GM12875 (cell line): Measurements from ENCODE around the gene FAM83C.
"Not testable (repeated sequence)": the region's sequence is repeated elsewhere in the genome, so short reads cannot be mapped to it uniquely, and the experiment has no call there.

Experiments used
- H3K4me3 ChIP-seq: one replicate; pipeline ENCODE4 v1.5.1; 2011; ENCODE audit warnings: low read depth, low read length, control low read depth
- TF ChIP-seq, protein P1 (sequence below): IDR thresholded peaks from 2 replicates; pipeline ENCODE4 v1.5.1; 2011; ENCODE audit warnings: low read depth, mild to moderate bottlenecking, control low read depth, inconsistent platforms, low read length, moderate library complexity, borderline replicate concordance; ENCODE audit not compliant: insufficient read depth

FAM83C gene

GRCh38 chr20:35318502-35319157 is 26.4 kb upstream of the FAM83C start:
- H3K4me3 ChIP-seq = no peak overlapping the region
- TF ChIP-seq, protein P1, sequence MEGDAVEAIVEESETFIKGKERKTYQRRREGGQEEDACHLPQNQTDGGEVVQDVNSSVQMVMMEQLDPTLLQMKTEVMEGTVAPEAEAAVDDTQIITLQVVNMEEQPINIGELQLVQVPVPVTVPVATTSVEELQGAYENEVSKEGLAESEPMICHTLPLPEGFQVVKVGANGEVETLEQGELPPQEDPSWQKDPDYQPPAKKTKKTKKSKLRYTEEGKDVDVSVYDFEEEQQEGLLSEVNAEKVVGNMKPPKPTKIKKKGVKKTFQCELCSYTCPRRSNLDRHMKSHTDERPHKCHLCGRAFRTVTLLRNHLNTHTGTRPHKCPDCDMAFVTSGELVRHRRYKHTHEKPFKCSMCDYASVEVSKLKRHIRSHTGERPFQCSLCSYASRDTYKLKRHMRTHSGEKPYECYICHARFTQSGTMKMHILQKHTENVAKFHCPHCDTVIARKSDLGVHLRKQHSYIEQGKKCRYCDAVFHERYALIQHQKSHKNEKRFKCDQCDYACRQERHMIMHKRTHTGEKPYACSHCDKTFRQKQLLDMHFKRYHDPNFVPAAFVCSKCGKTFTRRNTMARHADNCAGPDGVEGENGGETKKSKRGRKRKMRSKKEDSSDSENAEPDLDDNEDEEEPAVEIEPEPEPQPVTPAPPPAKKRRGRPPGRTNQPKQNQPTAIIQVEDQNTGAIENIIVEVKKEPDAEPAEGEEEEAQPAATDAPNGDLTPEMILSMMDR = no peak

GRCh38 chr20:35317416-35318210 is 25.4 kb upstream of the FAM83C start:
- no peak overlapping the region for H3K4me3 ChIP-seq
- TF ChIP-seq, protein P1 = no peak

DNA sequence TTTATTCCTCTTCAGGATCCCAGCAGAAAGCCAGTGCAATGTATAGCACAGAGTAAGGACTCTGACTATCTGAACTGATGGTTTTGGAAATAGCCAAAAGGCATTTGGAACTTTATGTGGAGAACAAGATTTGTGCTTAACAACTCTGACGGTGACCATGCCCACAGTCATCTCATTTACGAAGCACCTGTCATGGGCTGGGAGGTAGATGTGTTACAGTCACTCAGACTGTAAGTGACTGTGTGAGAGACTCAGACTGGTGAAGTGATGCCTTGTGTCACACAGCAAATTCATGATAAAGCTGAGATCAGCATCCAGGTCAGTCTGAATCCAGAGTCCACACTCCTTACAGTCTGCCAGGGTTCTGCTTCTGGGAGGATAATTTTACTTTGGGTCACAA is 23.9 kb upstream of the FAM83C start:
- TF ChIP-seq, protein P1 = no peak
- no peak overlapping the region for H3K4me3 ChIP-seq

DNA sequence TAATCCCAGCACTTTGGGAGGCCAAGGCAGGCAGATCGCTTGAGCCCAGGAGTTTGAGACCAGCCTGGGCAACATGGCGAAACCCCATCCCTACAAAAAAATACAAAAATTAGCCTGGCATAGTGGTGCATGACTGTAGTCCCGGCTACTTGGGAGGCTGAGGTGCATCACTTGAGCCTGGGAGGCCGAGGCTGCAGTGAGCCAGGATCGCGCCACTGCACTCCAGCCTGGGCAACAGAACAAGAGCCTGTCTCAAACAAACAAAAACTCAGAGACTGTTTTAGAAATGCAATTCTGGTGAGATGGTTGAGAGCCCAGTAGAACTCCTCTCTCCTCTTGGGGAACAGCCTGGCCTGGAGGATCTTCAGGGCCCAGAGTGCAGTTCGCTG is 23.4 kb upstream of the FAM83C start:
- H3K4me3 ChIP-seq = not testable (repeated sequence)

DNA sequence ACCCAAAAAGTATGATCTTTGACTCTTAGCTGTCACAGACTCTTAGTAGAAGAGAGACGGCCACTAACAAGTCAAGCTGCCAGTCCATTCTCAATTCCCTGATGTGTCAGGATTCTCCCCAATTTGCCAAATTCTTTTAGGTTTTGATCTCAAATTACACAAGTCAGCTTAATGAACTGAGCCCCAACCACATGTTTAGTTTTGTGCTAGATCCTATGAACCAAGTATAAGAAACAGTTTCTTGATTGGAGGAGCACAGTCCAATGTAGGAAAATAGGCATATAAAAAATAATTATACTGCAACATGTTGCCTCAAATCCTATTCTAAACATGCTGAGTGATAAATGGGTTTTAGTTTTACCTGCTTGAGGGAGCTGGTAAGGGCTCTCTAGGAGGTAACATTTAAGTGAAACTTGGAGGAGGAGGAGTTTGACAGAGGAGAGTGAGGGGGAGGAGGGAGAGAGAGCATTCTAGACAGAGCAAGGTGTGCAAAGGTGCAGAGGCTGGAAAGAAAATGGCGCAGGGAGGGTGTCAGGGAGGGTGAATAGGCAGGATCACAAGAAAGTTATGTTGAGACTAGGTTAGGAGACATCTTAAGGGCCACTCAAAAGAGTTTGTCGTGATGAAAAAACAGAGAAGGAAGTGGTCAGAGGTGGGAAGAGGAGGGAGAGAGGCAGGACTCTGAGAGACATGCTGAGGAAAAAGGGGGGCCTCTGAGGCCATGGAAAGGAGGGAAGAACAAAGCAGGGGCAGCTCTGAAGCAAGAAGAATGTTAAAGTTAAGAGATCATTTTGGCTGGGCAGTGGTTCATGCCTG is 22.8 kb upstream of the FAM83C start:
- H3K4me3 ChIP-seq = no peak overlapping the region
- TF ChIP-seq, protein P1 = no peak

DNA sequence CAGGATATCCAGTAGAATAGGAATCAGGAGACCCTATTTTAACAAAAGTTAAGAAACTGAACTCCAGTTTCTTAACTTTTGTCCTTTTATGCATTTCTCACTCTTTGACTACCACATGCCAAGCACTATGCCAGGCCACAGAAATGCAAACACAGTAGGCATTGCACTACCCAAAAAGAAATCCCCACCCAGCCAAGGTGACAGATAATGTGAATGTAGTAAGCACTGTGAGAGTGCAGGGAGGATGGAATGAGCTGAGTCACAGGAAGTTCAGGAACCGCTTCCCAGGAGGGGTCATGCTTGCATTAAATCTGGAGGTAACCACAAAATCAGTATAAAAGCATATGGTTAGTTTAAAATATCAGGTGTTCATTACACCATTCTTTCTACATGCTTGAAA is 20.1 kb upstream of the FAM83C start:
- no peak overlapping the region for H3K4me3 ChIP-seq
- TF ChIP-seq, protein P1 = no peak

DNA sequence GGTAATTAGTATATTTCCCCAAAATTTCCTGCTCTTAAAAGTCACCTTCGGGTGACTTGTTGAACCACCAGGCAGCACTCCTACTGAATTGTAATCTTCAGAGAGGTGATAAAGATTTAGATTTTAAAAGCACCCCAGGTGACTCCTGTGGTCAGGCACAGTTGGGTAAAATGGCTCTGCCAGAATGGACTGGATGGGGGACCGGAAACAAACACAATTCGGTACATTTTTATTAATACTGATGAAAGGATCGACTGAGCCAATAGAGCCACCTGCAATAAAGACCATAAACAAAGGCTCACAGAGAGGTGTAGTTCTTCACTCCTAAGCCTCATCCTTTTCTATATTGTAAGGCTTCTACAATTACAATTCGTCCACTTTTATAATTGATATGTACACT is 19.6 kb upstream of the FAM83C start:
- TF ChIP-seq, protein P1 = no peak
- H3K4me3 ChIP-seq = no peak overlapping the region
